CD4-positive, alpha-beta T cell treated with Interleukin-17A for 1 hour (primary cell): ENCODE data around the gene MND1.
"Not testable (repeated sequence)": the region's sequence is repeated elsewhere in the genome, so short reads cannot be mapped to it uniquely, and the experiment has no call there.

Experiments
- DNase-seq: peaks from one replicate; pipeline ENCODE4 v3.0.0-alpha.2; 2020

Gene MND1

GRCh38 chr4:153408932-153409331 is 64.4 kb downstream of the MND1 start:
- DNase-seq = no peak

GRCh38 chr4:153409412-153409811 is 64.9 kb downstream of the MND1 start:
- DNase-seq = no peak

- no peak for DNase-seq
Measured at GRCh38 chr4:153409924-153410501, 65.5 kb downstream of the MND1 start.

- DNase-seq = no peak
Measured at GRCh38 chr4:153413842-153414241, 69.4 kb downstream of the MND1 start.

GRCh38 chr4:153416456-153416855 is 72.0 kb downstream of the MND1 start:
- not testable (repeated sequence) for DNase-seq

DNA sequence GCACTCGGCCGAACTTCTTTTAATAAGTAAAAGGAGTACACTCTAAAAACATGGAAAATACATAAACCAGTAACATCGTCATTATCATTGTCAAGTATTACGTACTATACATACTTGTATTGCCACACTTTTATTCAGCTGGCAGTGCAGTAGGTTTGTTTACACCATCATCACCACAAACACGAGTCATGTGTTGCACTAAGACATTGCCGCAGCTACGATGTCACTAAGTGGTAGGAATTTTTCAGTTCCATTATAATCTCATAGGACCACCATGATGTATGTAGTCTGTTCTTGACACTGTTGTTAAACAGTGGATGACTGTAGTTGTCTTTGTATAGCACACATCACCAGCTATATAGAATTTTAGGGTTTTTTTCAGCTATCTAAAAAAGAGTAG is 73.6 kb downstream of the MND1 start:
- no peak for DNase-seq

- no peak for DNase-seq
Measured at GRCh38 chr4:153418558-153418957, 74.1 kb downstream of the MND1 start.

GRCh38 chr4:153419029-153419428 is 74.5 kb downstream of the MND1 start:
- DNase-seq = no peak

DNA sequence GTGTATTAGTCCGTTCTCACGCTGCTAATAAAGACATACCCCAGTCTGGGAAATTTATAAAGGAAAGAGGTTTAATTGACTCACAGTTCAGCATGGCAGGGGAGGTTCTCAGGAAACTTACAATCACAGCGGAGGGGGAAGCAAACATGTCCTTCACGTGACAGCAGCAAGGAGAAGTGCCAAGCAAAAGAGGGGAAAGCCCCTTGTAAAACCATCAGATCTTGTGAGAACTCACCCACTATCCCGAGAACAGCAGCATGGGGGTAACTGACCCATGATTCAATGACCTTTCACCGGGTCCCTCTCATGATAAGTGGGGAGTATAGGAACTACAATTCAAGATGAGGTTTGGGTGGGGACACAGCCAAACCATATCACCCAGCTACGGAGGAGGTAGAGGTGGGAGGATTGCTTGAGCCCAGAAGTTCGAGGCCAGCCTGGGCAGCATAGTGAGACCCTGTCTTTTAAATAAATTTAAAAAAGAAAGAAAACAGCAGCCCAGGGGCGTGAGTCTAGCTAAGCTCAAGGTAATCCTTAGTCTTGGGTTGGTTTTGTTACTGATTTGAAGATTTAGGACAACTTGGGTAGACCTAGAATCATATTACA is 75.3 kb downstream of the MND1 start:
- DNase-seq = no peak

DNA sequence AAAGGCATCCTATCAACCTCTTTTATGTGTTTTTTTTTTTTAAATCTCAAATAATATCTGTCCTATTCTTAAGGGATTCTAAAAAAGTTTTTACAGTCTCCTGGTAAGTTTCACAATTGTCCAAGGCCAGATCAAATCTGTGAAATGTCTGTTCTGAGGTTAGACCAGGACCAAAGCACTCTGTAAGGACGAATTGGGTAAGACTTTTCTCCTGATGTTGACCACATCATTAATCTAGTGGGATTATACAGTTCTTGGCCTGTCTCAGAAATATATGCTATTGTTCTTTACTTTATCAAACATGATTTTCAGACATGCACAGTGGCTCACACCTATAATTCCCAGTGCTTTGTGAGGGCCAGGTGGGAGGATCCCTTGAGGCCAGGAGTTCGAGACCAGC is 75.9 kb downstream of the MND1 start:
- DNase-seq = no peak

- DNase-seq = no peak
Measured at GRCh38 chr4:153421941-153422340, 77.5 kb downstream of the MND1 start.

GRCh38 chr4:153426207-153426885 is 81.9 kb downstream of the MND1 start:
- peak; percentile 57 for DNase-seq

- DNase-seq = no peak
Measured at GRCh38 chr4:153427363-153428071, 83.0 kb downstream of the MND1 start.

DNA sequence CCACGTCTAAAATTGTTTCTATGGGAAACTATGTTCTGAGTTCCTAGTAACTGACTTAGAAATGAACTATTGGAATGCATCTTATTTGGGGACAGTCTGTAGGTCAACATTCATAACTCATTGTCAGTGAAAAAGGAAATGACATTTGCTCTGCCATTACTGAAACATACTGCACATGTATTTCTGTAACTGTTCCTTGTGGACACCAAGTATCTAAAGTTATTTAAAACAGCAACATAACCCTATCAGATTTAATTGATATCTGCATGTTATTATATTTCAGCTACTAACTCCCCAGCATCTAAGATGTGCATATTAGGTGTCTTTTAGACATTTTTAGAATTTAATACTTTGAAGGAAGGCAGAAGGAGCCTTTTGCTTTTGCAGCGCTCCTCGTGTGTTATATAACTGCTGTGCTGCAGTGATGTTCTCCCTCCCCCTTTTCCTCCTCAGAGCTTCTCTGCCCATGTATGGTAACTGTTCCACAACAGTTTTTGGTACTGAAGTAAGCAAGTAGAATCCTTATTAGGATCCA is 84.5 kb downstream of the MND1 start:
- peak; percentile 32 for DNase-seq

- peak; percentile 87 for DNase-seq
Measured at GRCh38 chr4:153432965-153433753, 88.7 kb downstream of the MND1 start.

DNA sequence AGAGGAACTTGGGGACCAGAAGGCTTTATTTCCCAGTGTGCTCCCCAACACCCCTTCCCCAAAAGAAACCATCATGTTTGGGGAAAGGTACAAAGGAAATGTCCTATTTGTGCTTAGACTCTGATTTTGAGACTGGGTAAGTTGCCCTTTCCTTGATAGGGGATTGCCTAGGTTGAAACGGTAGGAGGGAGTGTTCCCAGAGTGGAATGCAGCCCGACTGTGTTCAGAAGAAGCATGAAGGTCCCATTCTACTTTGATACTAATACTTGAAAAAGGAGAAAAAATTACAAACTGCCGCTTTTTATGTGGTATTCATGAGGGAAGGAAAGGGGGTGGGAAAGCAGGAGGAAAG is 89.2 kb downstream of the MND1 start:
- no peak for DNase-seq

- no peak for DNase-seq
Measured at GRCh38 chr4:153434190-153434589, 89.7 kb downstream of the MND1 start.

DNA sequence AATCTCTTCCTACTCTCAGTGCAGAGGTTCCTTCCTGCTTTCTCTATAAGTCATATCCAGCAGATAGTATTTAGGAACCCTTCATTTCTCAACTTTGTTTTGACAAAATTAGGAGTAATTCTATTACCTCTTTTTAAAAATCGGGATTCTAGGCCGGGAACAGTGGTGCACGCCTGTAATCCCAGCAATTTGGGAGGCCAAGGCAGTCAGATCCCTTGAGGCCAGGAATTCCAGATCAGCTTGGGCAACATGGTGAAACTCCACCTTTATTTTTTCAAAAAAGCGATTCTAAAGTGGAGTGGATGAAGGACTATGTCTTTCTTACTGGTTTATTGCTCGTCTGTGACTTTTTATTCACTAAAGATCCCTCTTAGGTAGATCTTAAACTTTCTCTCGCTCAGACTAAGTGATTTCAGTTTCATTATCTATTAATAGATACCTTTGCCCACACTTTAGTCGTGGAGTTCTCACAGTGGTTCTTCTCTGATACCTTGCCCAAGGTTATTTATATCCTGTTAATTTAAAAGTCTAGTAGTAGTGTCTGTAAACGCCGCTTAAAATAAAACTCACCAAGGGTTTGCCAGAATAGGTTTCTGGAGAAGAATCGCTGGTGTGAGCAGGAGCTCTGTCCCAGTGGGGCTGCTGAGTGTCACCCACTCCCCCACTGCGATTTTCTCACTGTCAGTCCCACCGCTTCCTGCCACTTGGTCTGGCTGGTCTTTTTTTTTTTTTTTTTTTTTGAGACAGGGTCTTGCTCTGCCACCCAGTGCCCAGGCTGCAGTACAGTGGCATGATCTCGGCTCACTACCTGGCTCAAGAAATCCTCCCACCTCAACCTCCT is 94.6 kb downstream of the MND1 start:
- DNase-seq = peak; percentile 71

DNA sequence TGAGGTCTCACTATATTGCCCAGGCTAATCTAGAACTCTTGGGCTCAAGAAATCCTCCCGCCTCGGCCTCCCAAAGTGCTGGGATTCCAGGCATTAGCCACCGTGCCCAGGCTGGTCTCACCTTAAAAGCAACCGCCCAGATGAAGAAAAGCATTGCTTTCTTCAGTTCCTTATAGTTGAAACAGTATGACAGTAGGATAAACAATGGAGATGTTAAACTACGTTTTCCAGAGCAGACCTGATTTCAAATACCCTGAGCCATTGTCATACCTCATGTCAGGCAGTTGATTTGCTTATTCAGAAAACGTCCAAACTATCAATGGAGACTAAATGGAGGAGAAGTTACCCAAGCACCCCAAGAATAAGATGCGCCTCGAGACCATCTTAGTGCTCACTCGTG is 95.3 kb downstream of the MND1 start:
- DNase-seq = no peak

DNA sequence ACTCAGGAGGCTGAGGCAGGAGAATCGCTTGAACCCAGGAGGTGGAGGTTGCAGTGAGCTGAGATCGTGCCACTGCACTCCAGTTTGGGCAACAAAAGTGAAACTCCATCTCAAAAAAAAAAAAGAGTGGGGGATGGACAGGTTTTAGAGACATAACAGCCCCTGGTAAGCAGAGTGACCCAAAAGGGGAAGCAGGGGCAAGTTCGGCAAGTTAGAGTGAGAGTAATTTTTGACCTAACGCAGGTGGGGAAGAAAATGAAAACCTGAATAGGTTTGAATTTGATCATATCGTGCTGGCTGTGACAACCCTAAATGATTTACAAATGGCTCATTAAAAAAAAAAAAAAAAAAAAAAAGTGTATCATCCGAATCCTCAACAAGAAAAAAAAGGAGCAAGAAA is 96.0 kb downstream of the MND1 start:
- no peak for DNase-seq

- no peak for DNase-seq
Measured at GRCh38 chr4:153447175-153447905, 102.9 kb downstream of the MND1 start.
